HUES6 (cell line): ENCODE data around the gene GPR132.

Source experiments
- H3K27ac ChIP-seq: 2 replicates; pipeline ENCODE4 v1.7.0; 2013; ENCODE audit warnings: low read depth, mild to moderate bottlenecking, low read length, inconsistent platforms
- H3K27me3 ChIP-seq: 2 replicates; pipeline ENCODE4 v1.6.1; 2013; ENCODE audit warnings: low read length; ENCODE audit not compliant: control insufficient read depth, insufficient read depth
- H3K36me3 ChIP-seq: 2 replicates; pipeline ENCODE4 v1.6.1; 2013; ENCODE audit warnings: low read length; ENCODE audit not compliant: control insufficient read depth, insufficient read depth
- H3K4me1 ChIP-seq: 2 replicates; pipeline ENCODE4 v1.6.1; 2013; ENCODE audit warnings: low read length; ENCODE audit not compliant: control insufficient read depth, insufficient read depth
- H3K4me3 ChIP-seq: 2 replicates; pipeline ENCODE4 v1.5.1; 2013; ENCODE audit warnings: low read depth, low read length
- H3K9ac ChIP-seq: one replicate; pipeline ENCODE4 v1.6.1; 2013; ENCODE audit warnings: mild to moderate bottlenecking, low read length
- H3K9me3 ChIP-seq: 2 replicates; pipeline ENCODE4 v1.6.1; 2013; ENCODE audit warnings: low read depth, low read length; ENCODE audit not compliant: control insufficient read depth, insufficient read depth

Gene GPR132

DNA sequence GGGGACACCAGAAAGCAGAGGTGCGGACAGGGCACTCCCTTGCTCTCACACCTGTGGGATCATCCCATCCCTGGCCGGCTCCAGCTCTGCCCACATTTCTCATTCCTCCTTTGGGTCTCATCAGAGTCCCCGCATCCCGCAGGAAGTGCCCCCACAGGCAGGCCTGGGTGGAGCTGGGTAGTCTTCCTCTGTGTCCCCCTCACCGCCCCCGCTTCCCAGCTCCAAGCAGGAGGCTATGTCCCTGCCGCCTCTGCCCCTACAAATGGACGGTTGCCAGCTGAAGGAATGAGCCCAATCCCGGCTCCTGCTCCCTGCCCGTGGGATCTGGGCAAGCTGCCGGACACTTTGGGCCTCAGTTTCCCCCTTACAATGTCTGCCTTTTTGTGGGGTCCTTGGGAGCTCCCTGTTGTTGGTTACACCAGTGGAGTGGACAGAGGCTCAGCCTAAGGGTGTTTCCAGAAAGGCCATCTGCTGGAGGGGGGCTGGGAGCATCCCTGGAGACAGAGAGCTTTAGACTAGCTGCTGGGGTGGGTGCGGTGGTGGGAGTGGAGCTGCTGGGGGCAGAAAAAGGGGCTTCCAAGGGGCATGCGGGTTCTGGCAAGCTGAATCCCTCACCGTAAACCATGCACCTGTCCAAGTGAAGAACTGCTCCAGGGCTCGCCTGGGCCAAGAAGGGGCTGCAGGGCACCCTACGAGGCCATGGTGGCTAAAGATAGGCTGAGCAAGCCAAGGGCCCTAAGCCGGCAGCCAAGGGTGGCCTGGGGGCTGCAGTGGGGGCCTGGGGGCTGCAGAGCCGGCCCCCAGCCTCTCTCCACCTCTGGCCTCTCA is 7.9 kb upstream of the GPR132 start:
- Histone ChIP-seq H3K36me3 (no peaks in the 10 kb centered on the region), H3K4me1 (peaks cover 12% of the 10 kb centered on the region), H3K27ac (no peak overlapping the region), H3K27me3 (no peaks in the 10 kb centered on the region; the same call in 1 of the 2 replicates), H3K9me3 (no peaks in the 10 kb centered on the region), H3K4me3 (no peak overlapping the region), H3K9ac (no peak overlapping the region)

DNA sequence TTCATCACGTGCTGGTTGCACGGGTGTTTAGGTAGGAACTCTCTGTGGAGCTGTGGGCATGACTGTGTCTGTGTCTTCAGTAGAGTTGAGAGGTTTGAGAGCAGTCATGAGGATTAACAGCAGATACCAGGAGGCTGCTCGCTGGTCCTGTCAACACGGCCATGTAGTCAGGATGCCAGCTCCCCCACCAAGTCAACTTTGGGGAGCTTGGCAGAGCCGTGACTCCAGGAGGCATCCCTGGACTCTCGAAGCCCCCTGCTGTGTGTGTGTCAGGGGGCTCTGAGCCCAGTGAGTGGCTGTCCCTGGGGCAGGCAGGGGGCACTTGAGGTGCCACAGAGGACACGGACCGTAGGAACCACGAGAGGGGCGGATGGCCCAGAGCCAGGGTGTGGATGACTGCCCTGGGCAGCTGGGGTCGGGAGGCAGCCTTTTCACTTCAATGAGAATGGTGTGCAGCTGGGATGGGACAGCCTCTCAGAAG is 7.2 kb upstream of the GPR132 start:
- H3K4me3 ChIP-seq: no peak overlapping the region
- no peaks in the 10 kb centered on the region; the same call in 1 of the 2 replicates for H3K27me3 ChIP-seq
- no peak overlapping the region for H3K9ac ChIP-seq
- H3K36me3 ChIP-seq: no peaks in the 10 kb centered on the region
- no peak overlapping the region for H3K27ac ChIP-seq
- H3K4me1 ChIP-seq: peaks cover 12% of the 10 kb centered on the region
- H3K9me3 ChIP-seq: no peaks in the 10 kb centered on the region

DNA sequence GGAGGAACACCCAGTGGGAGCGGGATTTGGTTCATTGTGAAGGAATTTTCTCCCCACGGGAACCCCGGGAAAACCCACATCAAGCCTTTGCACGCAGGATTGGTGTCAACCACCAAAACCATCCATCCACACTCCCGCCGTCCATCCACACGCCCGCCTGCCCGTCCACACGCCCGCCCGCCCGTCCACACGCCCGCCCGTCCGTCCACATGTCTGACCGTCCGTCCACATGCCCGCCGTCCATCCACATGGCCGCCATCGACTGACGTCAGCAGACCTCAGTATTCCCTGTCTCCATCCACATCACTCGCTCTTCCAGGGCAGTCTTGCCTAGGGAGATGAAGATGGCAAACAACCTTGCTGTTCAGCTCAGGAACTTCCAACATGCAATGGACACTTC is 6.7 kb upstream of the GPR132 start:
- Histone ChIP-seq H3K9me3 (no peaks in the 10 kb centered on the region), H3K36me3 (no peaks in the 10 kb centered on the region), H3K4me1 (peaks cover 12% of the 10 kb centered on the region), H3K9ac (no peak overlapping the region), H3K27me3 (no peaks in the 10 kb centered on the region; the same call in 1 of the 2 replicates), H3K27ac (no peak overlapping the region), H3K4me3 (no peak overlapping the region)

DNA sequence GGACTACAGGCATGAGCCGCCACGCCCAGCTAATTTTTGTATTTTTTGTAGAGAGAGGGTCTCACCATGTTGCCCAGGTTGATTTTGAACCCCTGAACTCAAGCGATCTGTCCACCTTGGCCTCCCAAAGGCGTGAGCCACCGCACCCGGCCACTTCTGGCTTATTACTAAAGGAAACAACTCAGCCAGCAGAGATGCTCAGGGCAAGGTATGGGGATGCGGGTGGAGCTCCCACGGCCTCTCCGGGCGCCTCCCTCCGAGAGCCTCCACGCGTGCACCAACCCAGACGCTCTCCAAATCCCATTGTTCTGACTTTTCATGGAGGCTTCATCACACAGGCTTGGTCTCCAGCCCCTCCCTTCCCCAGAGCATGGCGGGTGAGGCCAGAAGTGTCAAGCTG is 6.1 kb upstream of the GPR132 start:
- Histone ChIP-seq H3K9me3 (no peaks in the 10 kb centered on the region), H3K4me1 (peaks cover 12% of the 10 kb centered on the region), H3K27ac (no peak overlapping the region), H3K9ac (no peak overlapping the region), H3K36me3 (no peaks in the 10 kb centered on the region), H3K4me3 (no peak overlapping the region), H3K27me3 (no peaks in the 10 kb centered on the region; the same call in 1 of the 2 replicates)

DNA sequence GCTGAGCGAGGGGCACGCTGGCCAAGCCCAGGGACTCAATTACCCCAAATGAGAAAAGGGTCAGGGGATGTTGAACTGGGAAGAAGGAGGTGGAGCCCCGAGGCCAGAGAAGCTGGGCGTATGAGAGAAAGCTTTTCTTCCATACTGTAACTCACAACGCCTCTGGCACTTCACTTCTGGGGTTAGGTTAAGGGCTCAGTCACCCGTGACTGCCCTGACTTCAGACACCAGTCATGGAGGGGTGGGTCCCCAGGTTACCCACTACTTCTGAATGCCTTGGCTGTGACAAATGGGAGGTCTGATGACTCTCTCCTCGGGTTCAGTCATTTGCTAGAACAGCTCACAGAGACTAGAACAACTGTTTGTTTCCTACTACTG is 5.5 kb upstream of the GPR132 start:
- Histone ChIP-seq H3K4me1 (peaks cover 10% of the 10 kb centered on the region), H3K27ac (no peak overlapping the region), H3K4me3 (no peak overlapping the region), H3K27me3 (no peaks in the 10 kb centered on the region; the same call in 1 of the 2 replicates), H3K36me3 (no peaks in the 10 kb centered on the region), H3K9me3 (no peaks in the 10 kb centered on the region), H3K9ac (no peak overlapping the region)

DNA sequence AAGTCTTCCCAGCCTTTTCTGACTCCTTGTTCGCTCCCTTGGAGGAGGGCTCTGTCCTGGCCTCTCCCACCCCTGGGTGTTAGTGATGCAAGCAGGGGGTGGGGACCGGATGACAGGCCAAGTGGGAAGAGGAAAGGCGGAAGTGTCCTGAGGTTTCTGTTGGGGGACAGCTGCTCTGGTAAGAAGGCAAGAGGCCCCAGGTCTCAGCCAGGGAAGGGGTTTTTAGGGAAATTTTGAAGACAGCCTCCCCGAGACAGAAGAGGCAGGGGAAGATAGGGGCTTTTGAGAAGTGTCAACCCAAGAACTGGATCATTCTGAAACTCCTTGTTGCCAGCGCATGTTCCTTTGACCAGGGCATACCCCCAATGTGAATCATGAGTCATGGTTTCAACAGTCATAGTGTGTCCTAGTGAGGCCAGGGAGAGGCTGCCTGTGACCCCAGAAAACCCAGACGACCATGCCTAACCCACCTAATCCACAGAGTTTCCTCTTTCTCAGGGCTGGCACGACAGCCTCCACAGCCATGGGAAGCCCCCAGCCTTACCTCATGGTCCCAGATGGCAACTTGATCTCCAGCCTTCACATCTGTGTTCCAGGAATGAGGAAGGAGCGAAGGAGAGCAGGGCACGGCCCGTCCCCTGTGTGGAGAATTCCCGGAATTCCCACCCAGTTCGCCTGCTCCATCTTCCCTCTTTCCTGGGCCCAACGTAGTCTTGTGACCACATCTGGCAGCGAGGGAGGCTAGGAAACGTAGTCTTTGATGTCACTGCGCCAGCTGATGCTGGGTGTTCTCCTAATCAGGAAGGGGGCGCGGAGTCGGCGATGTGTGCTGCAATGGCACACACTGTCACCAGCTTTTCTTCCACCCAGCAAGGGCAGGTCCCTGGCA is 4.9 kb upstream of the GPR132 start:
- H3K27ac ChIP-seq: no peak overlapping the region
- peaks cover 5% of the 10 kb centered on the region; the same call in 1 of the 2 replicates for H3K4me1 ChIP-seq
- no peaks in the 10 kb centered on the region; the same call in 1 of the 2 replicates for H3K27me3 ChIP-seq
- no peak overlapping the region for H3K4me3 ChIP-seq
- no peaks in the 10 kb centered on the region for H3K9me3 ChIP-seq
- no peak overlapping the region for H3K9ac ChIP-seq
- H3K36me3 ChIP-seq: no peaks in the 10 kb centered on the region

DNA sequence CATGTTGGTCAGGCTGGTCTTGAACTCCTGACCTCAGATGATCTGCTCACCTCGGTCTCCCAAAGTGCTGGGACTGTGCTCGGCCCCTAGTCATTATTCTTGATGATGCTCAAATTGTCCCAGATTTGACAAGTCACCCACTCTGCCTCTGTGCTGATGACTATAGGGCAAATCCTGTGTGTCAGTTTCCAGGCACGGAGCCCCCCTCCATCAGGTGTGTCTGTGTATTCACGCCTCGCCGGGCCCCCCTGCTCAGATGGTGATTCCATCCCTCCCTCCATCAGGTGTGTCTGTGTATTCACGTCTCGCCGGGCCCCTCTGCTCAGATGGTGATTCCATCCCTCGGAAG is 4.3 kb upstream of the GPR132 start:
- no peak overlapping the region for H3K4me3 ChIP-seq

DNA sequence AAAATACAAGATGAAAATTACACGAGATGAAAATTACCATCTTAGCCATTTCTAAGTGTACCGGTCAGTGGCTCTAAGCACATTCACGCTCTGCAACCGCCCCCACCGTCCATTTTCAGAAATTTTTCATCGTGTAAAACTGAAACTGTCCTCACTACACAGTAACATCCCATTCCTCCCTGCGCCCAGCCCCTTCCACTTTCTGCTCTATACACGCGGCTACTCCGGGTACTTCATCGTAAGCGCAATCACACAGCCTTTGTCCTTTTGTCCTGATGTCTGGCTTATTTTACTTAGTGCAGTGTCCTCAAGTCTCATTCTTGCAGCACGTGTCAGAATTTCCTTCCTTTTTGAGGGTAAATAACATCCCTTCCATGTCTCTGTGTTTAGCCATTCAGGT is 3.6 kb upstream of the GPR132 start:
- H3K27ac ChIP-seq: no peak overlapping the region
- no peak overlapping the region for H3K4me3 ChIP-seq
- peaks cover 3% of the 10 kb centered on the region; the same call in 1 of the 2 replicates for H3K4me1 ChIP-seq
- H3K9ac ChIP-seq: no peak overlapping the region
- no peaks in the 10 kb centered on the region for H3K36me3 ChIP-seq
- H3K9me3 ChIP-seq: no peaks in the 10 kb centered on the region
- H3K27me3 ChIP-seq: no peaks in the 10 kb centered on the region; the same call in 1 of the 2 replicates

More for the DNA sequence above, 4.3 kb upstream of the GPR132 start:
- no peak overlapping the region for H3K27ac ChIP-seq
- no peaks in the 10 kb centered on the region for H3K9me3 ChIP-seq
- H3K4me1 ChIP-seq: peaks cover 4% of the 10 kb centered on the region; the same call in 1 of the 2 replicates
- no peaks in the 10 kb centered on the region for H3K36me3 ChIP-seq
- no peaks in the 10 kb centered on the region; the same call in 1 of the 2 replicates for H3K27me3 ChIP-seq
- no peak overlapping the region for H3K9ac ChIP-seq

DNA sequence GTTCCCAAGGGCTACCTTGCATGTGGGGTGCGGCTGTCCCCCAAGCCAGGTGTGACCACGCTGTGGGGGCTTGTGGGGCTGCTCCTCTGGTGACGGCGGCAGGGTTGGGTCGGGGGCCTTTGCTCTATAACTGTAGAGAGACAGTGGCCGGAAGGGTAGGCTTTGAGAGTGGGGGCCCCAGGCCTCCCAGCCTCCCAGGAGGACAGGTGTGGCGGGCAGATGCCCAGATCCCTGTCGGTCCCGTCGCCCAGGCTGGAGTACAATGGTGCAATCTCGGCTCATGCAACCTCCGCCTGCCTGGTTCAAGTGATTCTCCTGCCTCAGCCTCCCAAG is 2.7 kb upstream of the GPR132 start:
- no peaks in the 10 kb centered on the region; the same call in 1 of the 2 replicates for H3K27me3 ChIP-seq
- H3K27ac ChIP-seq: no peak overlapping the region
- H3K4me3 ChIP-seq: no peak overlapping the region
- no peaks in the 10 kb centered on the region for H3K36me3 ChIP-seq
- H3K9ac ChIP-seq: no peak overlapping the region
- no peaks in the 10 kb centered on the region for H3K9me3 ChIP-seq
- H3K4me1 ChIP-seq: peaks cover 3% of the 10 kb centered on the region; the same call in 1 of the 2 replicates

DNA sequence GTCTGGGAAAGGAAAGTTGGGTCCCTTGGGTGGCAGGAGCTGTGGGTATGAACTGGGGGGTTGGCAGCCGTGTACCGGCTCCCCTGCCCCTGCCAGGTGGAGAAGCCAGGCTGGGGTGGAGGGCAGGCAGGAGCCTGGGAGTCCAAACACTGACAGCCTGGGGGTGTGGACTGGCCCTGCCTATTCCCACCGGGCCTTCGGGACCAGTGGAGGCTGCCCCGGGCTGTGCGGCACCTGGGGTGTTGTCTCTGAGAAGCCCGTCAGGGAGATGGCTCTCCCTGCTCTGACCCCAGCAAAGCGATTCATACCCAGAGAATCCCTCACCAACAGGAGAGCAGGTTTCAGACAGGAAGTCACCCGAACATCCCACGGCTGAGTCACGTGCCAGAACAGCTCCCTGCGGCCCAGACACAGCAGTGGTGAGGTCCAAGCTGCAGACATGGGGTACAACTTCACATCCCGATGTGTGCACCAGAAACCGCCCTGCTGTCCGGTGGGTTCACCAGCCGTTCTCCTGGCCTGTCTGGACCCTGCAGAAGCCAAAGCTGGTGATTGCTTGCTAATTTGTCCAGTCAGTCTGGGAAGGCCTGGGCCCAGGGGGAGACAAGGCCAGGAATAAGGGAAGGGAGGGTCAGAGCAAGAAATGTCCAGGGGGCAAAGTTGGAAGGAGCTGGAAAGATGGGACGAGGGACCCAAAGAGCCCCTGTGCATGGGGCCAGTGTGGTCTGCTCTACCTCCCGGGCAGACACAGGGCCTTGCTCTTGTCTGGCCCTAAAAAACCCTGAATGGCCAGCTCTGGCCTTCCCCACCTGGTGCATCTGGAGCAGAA is 2.1 kb upstream of the GPR132 start:
- Histone ChIP-seq H3K4me3 (no peak overlapping the region), H3K9me3 (no peaks in the 10 kb centered on the region), H3K4me1 (peaks cover 3% of the 10 kb centered on the region; the same call in 1 of the 2 replicates), H3K36me3 (no peaks in the 10 kb centered on the region), H3K27ac (no peak overlapping the region), H3K27me3 (no peaks in the 10 kb centered on the region; the same call in 1 of the 2 replicates), H3K9ac (no peak overlapping the region)
